Uterus (tissue), 4 donors: Measurements from ENCODE around the gene FGD2. TPM values are rescaled to one million over a fixed set of nuclear protein-coding genes. Genes with fewer than 3 reads are reported as not detected.
"Not testable (repeated sequence)": the region's sequence is repeated elsewhere in the genome, so short reads cannot be mapped to it uniquely, and the experiment has no call there.

Source experiments
- DNase-seq, 2 donors: peaks; one replicate each; pipeline ENCODE4 v3.0.0-alpha.2; 2019 to 2020
- H3K27ac ChIP-seq, 2 donors: fragments of 200-600 bp; sonication (generic); 1 replicate in 1 of 2; 2 replicates in 1 of 2; pipeline ENCODE4 v1.5.1; 2016 to 2018
- H3K27me3 ChIP-seq, 2 donors: fragments of 200-600 bp; sonication (generic); one replicate each; pipeline ENCODE4 v1.5.1; 2018 to 2019; ENCODE audit warnings: control low read depth in 1 of 2
- H3K36me3 ChIP-seq, 2 donors: fragments of 200-600 bp; sonication (generic); one replicate each; pipeline ENCODE4 v1.5.1; 2019; ENCODE audit warnings: control low read depth in 1 of 2
- H3K4me1 ChIP-seq, 2 donors: fragments of 200-600 bp; sonication (generic); one replicate each; pipeline ENCODE4 v1.5.1; 2018 to 2019; ENCODE audit warnings: control low read depth in 1 of 2
- H3K4me3 ChIP-seq, 2 donors: fragments of 200-600 bp; sonication (generic); 1 replicate in 1 of 2; 2 replicates in 1 of 2; pipeline ENCODE4 v1.5.1; 2018 to 2019; ENCODE audit warnings: mild to moderate bottlenecking in 1 of 2
- H3K9me3 ChIP-seq, 2 donors: fragments of 200-600 bp; sonication (generic); one replicate each; pipeline ENCODE4 v1.5.1; 2019; ENCODE audit warnings: control low read depth in 1 of 2
- POLR2A ChIP-seq, 2 donors: fragments of 450-650 bp; IDR thresholded peaks; one replicate each; pipeline ENCODE4 v1.6.1; 2016; ENCODE audit warnings: antibody characterized with exemption in 2 of 2, mild to moderate bottlenecking in 1 of 2, moderate library complexity in 1 of 2
- intact Hi-C: fragments of 100-400 bp; cut with DNase I; formaldehyde crosslinking; loops from one replicate; pipeline ENCODE4 v1.15.1; 2023; ENCODE audit warnings: low total_unique reads
- total RNA-seq, 4 donors: library from RNA; depleted of rRNA in 3 of 4; stranded (reverse); fragments of >200 nt in 3 of 4; gene quantifications; one replicate each; pipeline versions ENCODE4 v1.1.0 to v1.2.4, GENCODE V29; 2014 to 2023
- TF ChIP-seq, protein P1 (sequence below), 4 experiments: fragments of 200-600 bp in 2 of 4; fragments of 450-650 bp in 2 of 4; sonication (generic) in 2 of 4; IDR thresholded peaks; one replicate each; pipeline ENCODE4 v1.5.1; 2016 to 2019; ENCODE audit warnings: antibody characterized with exemption in 4 of 4, mild to moderate bottlenecking in 2 of 4, moderate library complexity in 1 of 4
- donor health status: DM: yes; HTN: yes; CAD: no.

FGD2 gene
- total RNA-seq, 4 donors from 2014 or later = 0.51 to 27.6 (median 11.5) TPM

DNA sequence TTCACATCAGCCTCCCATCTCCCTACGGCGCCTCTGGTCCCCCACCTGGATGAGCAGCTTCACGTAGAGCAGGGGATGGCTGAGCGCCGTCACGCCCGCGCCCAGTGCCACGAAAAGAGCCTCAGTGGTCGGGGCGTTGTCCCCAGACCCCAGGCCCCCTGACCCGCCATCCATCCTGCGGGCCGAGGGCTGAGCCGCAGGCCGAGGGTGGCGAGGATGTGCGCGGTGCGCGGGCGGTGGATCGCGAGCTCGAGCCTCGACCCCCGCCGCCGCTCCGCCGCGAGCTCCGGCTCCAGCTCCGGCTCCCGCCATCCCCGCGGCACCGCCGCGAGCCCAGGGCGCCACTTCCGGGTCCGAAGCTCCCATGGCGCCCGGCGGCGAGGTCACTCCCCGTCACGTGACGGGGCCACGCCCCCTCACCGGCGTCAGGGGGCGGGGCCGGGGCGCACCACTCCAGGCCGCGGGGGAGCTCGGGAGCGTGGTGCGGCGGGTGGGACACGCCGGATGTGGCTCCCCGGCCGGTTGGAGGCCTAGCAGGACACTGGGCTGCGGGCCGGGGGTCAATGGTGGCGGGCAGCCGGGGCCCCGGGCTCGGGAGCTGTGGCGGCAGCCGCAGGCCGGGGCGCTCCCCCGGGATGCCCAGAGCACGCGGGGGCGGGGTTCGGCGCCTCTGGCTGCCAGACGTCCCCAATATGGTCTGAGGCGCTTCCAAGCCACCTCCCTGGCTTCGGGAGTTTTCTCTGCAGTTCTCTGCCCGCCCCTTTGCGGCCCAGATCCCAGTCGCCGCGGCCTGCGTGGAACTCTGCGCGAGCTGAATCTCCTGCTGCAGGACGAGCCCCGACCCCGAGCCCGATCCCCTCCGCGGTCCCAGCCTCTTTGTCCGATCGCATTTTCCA is 19.4 kb upstream of the FGD2 start, which contains the start of gene MTCH1:
TSS of gene MTCH1 (minus strand) at position 389 of the 896 bp plus-strand sequence. CDS start at position 366, 23 bp downstream.
- intact Hi-C loops = no loop called here

DNA sequence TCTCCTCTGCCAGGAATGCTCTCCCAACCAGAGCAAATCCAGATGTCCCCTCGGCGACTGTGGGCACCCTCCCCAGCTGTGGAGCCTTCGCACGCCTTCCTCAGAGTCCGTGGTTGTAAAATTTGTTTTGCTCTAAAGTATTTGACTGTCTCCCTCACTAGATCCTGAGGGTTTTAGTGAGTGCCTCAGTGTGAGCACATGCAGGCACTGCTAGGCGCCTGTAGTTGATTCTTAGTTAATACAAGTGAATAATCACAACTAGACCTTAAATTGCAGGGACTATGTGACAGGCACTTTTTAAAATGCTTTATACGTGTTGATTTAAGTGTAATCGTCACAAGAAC is 18.8 kb upstream of the FGD2 start:
- Histone ChIP-seq H3K4me3 (peak overlapping the region; percentile 99 to 100), H3K4me1 (peaks cover 5 to 8% of the 10 kb centered on the region in 2 donors), H3K27me3 (no peaks in the 10 kb centered on the region), H3K36me3 (no peaks in the 10 kb centered on the region), H3K9me3 (no peaks in the 10 kb centered on the region), H3K27ac (peak overlapping the region; percentile 96 to 98)
- TF ChIP-seq, protein P1, sequence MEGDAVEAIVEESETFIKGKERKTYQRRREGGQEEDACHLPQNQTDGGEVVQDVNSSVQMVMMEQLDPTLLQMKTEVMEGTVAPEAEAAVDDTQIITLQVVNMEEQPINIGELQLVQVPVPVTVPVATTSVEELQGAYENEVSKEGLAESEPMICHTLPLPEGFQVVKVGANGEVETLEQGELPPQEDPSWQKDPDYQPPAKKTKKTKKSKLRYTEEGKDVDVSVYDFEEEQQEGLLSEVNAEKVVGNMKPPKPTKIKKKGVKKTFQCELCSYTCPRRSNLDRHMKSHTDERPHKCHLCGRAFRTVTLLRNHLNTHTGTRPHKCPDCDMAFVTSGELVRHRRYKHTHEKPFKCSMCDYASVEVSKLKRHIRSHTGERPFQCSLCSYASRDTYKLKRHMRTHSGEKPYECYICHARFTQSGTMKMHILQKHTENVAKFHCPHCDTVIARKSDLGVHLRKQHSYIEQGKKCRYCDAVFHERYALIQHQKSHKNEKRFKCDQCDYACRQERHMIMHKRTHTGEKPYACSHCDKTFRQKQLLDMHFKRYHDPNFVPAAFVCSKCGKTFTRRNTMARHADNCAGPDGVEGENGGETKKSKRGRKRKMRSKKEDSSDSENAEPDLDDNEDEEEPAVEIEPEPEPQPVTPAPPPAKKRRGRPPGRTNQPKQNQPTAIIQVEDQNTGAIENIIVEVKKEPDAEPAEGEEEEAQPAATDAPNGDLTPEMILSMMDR (IDR thresholded peaks at IDR 0.05) = no peak
- TF ChIP-seq POLR2A (IDR thresholded peaks at IDR 0.05) = no peak
- intact Hi-C loops = no loop called here
- DNase-seq = no peak

More for the DNA sequence above, 19.4 kb upstream of the FGD2 start, which contains the start of gene MTCH1:
- H3K4me1 ChIP-seq = peaks cover 5 to 8% of the 10 kb centered on the region in 2 donors
- no peaks in the 10 kb centered on the region for H3K36me3 ChIP-seq
- TF ChIP-seq, protein P1 (IDR thresholded peaks at IDR 0.05) = peak in 1 of 4 experiments; percentile 19
- peak; percentile 94 to 98 for TF ChIP-seq POLR2A (IDR thresholded peaks at IDR 0.05)
- DNase-seq = peak; percentile 90 to 91
- peak within 1 kb of the TSS; percentile 99 to 100 for H3K4me3 ChIP-seq
- no peaks in the 10 kb centered on the region for H3K9me3 ChIP-seq
- no peaks in the 10 kb centered on the region for H3K27me3 ChIP-seq
- peak within 1 kb of the TSS; percentile 96 to 98 for H3K27ac ChIP-seq

DNA sequence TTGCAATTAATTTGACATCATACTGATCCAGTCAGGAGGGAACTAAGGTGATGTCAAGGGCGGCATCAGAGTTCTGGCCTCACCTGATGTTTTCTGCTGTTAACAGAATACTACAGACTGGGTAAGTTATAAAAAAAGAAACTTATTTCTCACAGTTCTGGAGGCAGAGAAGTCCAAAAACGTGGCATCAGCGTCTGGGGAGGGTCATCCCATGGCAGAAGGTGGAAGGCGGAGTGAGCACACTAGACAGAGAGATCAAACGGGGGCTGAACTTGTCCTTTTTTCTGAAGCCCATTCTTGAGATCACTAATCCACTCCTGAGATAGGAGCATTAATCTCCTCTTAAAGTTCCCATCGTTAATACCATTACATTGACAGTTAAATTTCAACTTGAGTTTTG is 16.2 kb upstream of the FGD2 start:
- TF ChIP-seq, protein P1 (IDR thresholded peaks at IDR 0.05) = no peak
- TF ChIP-seq POLR2A (IDR thresholded peaks at IDR 0.05) = no peak
- no peak overlapping the region for H3K27ac ChIP-seq
- no peaks in the 10 kb centered on the region for H3K36me3 ChIP-seq
- H3K4me3 ChIP-seq = no peak overlapping the region
- H3K9me3 ChIP-seq = no peaks in the 10 kb centered on the region
- no peak for DNase-seq
- H3K4me1 ChIP-seq = peaks cover 0 to 3% of the 10 kb centered on the region in 2 donors
- intact Hi-C loops = no loop called here
- no peaks in the 10 kb centered on the region for H3K27me3 ChIP-seq

DNA sequence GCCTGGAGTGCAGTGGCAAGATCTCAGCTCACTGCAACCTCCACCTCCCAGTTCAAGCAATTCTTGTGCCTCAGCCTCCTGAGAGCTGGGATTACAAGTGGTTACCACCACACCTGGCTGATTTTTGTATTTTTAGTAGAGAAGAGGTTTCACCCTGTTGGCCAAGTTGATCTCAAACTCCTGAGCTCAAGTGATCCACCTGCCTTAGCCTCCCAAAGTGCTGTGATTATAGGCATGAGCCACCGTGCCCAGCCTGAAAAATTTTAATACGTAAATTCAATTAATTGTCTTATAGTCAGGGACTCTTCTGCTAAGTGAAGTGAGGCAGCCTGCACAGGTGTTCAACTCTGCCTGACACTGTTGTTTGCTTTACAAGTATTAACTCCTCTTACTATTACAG is 15.1 kb upstream of the FGD2 start:
- H3K9me3 ChIP-seq, H3K4me3 ChIP-seq, intact Hi-C loops, H3K4me1 ChIP-seq, H3K36me3 ChIP-seq, DNase-seq, H3K27me3 ChIP-seq, H3K27ac ChIP-seq: not testable (repeated sequence)

DNA sequence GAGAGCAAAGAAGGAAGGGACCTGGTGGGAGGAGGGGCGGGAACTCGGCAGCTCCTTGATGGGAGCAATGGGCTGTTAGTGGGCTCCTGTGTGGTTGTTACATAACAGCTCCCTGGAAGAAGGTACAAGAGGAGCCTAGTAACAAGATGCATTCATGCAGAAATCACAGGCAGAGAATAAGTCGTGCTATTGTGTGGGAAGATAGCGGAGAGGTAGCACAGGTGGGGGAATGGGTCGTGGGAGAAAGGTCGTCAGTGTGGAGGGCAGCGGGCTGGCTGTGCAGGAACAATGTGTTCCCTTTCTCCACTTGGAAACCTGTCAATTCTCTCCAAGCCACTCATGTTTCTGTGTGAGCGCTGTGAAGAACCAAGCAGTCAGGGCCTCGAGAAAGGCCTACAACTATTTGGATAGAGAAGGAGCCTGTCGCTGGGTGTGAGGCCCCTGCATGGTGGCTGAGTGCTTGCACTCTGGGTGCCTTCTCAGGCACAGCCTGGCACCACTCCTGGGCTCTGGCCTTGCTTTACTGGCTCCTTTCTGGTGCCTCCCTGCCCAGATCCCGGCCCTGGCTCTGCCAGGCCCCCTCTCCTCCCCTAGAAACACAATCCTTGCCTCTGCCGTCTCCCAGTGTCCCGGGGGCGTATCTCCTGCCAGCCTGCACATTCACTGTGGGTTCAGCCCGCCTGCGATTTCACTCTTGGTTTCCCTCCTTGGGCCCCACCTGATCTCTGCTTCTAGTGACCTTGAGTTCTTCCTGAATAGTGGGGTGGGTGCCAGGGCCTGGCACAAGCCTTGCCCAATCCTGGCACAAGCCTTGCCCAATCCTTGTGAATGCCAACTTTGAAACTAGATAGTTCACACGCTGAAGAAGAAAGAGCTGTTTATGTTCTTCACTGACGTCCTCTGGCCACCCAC is 7.4 kb upstream of the FGD2 start:
- intact Hi-C loops = no loop called here
- Histone ChIP-seq H3K4me3 (no peak overlapping the region), H3K36me3 (no peaks in the 10 kb centered on the region), H3K27me3 (no peaks in the 10 kb centered on the region), H3K27ac (no peak overlapping the region), H3K4me1 (no peaks in the 10 kb centered on the region), H3K9me3 (no peaks in the 10 kb centered on the region)
- no peak for TF ChIP-seq POLR2A (IDR thresholded peaks at IDR 0.05)
- TF ChIP-seq, protein P1 (IDR thresholded peaks at IDR 0.05) = no peak
- DNase-seq = no peak
